HG03045 (cell line): ENCODE results near the gene ADGRE2.
"Not testable (repeated sequence)": the region's sequence is repeated elsewhere in the genome, so short reads cannot be mapped to it uniquely, and the experiment has no call there.

Experiments
- ATAC-seq: cut with Tn5 transposase; IDR thresholded peaks from one replicate; pipeline ENCODE4 v1.9.1; 2021; ENCODE audit warnings: mild to moderate bottlenecking, moderate library complexity; ENCODE audit not compliant: unreplicated experiment

ADGRE2 gene

DNA sequence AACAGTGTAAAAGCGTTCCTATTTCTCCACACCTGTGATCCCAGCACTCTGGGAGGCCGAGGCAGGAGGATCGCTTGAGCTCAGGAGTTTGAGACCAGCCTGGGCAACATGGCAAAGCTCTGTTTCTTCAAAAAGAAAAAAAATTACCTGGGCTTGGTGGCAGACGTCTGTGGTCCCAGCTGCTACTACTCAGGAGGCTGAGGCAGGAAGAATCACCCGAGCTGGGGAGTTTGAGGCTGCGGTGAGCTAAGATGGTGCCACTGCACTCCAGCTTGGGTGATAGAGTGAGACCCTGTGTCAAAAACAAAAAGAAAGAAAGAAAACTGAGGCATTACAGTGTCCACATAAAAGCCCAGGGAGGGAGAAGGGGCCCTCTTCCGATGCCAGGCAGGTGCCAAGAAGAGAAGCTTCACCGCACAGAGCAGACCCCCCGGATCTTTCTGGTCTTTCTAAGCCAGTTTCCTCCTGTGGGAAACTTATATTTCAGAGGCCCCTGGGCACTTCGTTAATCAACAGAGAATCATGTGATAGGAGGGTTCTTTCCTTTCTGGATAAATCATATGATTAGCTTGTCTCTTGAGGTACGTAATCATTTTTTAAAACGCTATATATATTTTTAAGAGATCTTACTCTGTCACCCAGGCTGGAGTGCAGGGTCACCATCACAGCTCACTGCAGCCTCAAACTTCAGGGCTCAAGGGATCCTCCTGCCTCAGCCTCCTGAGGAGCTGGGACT, at the start of gene ADGRE2:
Gene ADGRE2 (minus strand): TSS at position 451 of the 736 bp plus-strand sequence. CDS start 1,804 bp downstream, outside the sequence.
- ATAC-seq = not testable (repeated sequence)

DNA sequence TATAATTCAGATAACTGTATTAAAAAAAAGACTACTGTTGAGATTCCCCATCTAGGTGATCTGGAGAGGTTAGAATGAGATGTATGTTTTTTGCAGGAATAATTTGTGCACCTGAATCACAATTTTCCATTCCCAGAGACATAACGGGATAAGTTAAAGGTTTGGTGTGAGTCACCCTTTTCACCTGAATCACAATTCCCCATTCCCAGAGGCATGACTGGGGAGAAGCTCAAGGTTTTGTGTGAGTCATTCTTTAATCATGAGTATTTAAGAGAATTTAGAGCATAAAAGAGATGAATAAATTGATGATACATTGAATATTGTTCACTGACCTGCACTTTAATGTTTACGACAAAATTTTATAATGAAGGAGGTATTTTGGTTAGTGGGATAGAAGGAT, 47.6 kb upstream of the ADGRE2 start:
- no peak for ATAC-seq

DNA sequence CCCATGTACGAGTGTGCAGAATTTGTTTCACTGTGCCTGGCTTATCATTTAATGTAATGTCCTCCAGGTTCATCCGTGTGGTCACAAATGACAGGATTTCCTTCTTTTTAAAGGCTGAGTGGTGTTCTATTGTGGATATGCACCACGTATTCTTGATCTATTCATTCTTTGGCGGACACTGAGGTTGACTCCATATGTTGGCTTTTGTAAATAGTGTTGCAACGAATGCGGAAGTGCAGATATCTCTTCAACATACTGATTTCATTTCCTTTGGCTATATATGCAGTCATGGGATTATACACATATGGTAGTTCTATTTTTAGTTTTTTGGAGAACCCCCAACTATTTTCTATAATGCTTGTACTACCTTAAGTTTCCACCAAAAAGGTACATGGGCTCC, 43.6 kb upstream of the ADGRE2 start:
- ATAC-seq = no peak

DNA sequence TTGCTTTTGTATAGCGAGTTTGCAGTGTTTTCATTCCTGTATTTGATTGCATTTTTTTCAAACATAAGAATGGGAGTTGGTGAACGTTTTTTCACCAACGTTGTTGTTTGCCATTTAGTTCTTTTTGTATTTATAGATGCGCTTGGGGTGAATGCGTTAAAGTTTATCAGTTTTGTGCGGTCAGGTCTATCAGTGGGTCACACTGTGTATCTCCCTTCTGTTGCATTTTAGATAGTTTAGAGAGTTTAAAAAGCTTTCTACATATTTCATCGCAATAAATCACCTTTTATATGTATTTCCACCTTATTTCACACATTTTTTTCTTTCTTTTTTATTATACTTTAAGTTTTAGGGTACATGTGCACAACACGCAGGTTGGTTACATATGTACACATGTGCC, 40.2 kb upstream of the ADGRE2 start:
- ATAC-seq = no peak

DNA sequence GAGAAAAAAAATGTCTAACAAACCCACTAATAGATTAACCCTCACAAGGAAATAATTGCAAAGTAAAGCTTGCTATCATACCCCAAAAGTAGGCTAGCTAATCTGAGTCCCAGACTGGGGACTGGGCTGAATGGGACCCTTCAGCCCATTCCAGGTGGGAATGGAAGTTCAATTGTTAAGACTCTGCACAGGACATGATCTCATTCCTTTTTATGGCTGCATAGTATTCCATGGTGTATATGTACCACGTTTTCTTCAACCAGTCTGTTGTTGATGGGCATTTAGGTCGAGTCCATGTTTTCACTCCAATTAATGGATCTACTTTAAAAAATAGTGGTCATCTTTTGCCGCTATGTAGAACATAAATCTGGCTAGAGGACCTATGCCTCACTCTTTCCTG, 38.7 kb upstream of the ADGRE2 start:
- ATAC-seq = no peak

DNA sequence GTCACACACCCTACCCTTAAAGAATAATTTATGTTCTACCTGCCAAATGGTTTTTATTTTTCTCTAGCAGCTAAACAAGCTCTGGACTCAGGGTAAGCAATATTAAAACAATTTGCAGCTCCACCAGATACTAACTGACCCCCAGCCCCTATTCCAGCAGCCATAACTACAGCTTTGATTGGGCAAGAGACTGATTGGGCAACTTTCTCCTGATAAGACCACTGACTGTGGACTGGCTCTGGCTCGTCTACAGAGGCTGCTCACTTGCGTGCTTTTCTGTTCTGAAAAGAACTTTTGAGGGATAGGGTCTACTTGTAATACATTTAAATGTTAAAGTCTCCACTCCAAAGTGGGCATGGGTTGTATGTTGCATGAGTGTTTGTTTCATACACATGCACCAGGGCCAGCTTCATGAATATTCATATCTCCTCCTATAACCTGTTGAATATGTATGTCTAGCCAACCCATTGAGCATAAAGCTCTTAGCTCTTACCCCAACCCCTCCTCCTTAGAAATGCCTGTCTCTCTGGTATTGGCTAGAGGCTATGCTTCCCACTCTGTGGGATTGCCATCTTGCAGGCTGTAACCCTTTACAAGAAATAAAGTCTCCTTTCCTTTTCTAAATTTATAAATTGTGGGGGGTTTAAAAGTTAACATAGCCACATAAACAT, 36.8 kb upstream of the ADGRE2 start:
- no peak for ATAC-seq

DNA sequence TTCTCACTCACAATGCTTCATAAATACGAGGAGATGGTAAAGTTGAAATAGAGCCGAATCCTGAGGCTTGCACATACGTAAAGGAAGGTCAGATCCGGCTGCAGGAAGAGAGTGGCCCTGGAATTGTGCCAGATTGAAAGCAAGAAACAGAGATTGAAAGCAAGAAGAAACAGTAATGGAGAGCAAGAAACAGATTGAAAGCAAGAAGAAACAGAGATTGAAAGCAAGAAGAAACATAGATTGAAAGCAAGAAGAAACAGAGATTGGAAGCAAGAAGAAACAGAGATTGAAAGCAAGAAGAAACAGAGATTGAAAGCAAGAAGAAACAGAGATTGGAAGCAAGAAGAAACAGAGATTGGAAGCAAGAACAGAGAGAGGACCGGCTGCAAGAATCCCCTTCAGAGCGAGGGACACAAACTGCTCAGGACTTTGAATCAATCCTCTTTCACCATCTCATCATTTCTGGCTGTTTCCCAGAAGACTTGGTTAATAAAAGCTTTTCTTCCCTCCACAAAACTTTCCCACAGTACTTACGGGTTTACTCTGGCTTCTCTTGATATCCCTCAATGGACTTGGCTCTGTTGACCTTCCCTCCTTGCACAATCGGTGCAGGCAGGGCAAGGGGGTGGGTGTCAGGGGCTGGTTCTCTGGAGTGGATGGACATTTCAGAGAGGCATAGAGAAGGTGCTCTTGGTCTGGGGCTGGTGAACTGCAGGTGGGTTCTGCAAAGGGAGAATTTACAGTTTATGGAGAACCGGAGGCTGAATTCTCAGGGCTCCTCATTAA, 31.1 kb upstream of the ADGRE2 start:
- ATAC-seq = no peak

DNA sequence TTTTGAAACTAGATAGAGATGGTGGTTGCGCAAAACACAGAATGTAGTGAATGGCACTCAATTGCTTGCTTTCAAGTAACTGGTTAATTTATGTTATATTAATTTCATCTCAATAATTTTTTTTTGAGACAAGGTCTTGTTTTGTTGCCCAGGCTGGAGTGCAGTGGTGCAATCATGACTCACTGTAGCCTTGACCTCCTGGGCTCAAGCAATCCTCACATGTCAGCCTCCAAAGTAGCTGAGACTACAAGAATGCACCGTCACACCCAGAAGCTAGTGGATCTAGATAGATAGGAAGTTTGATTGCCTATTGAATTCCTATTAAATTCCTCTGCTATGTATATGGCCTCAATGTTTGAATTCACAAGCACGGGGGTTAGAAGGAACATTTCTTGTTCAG, 26.4 kb upstream of the ADGRE2 start:
- no peak for ATAC-seq

DNA sequence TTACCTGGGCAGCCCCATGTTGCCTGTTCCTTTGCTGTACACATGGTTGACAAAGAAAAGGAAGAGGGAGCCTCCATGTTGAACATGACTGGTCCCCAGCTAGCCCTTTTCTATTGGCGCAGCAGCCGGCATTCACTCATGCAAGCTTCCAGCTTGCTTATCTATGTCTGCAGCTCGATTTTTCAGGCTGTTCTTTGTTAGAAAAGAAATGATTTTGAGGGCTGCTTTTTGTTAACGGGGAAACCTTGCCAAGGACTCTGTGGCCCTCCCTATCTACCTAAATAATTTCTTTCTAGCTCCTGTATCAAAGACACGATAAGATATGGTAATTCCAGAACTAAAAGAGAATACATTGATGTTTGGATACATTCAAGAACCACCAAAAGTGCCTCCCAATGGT, 20.4 kb upstream of the ADGRE2 start:
- ATAC-seq = no peak

DNA sequence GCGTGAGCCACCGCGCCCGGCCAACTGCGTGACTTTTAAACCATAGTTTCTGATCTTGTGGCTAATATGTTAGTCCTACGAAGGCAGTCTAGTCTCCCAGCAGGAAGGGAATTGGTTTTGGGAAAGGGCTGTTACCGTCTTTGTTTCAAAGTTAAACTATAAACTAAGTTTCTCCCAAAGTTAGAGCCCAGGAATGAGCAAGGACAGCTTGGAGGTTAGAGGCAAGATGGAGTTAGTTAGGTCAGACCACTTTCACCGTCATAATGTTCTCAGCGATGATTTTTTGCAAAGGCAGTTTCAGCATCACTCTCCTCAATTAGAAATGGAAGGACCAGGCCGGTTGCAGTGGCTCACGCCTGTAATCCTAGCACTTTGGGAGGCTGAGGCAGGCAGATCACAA, 17.7 kb upstream of the ADGRE2 start:
- no peak for ATAC-seq

DNA sequence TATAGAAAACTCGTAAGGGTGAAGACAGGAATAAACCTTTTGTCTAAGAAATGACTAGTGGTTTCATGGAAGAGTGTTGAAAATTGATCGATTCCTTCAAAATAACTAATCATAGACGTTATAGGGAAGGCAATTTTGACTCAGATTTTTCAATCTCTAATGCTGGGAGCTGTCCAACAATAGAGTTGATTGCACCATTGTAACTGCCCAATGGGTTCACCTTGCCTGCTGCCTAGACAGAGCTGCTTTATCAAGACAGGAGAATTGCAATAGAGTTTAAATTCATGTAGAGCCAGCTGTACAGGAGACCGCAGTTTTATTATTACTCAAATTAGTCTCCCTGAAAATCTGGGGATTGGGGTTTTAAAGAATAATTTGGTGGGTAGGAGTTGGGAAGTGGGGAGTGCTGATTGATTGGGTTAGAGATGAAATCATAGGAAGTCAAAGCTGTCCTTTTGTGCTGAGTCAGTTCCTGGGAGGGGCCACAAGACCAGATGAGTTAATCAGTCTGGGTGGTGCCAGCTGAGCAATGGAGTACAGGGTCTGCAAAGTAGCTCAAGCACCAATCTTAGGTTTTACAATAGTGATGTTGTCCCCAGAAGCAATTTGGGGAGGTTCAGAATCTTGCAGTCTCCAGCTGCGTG, 16.8 kb upstream of the ADGRE2 start:
- ATAC-seq = no peak

DNA sequence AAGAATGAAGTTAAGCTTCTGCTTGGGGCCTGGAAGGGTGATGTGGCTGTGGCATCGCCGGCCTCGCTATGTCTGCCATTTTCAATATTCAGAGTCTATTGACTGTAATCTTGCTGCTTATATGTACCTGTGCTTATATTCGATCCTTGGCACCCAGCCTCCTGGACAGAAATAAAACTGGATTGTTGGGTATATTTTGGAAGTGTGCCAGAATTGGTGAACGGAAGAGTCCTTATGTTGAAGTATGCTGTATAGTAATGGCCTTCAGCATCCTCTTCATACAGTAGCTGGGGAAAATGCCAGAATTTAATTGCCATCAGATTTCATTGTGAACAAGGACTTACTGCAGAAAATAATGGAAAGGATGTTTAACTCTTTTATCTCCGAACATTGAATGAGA, 13.9 kb upstream of the ADGRE2 start:
- not testable (repeated sequence) for ATAC-seq

DNA sequence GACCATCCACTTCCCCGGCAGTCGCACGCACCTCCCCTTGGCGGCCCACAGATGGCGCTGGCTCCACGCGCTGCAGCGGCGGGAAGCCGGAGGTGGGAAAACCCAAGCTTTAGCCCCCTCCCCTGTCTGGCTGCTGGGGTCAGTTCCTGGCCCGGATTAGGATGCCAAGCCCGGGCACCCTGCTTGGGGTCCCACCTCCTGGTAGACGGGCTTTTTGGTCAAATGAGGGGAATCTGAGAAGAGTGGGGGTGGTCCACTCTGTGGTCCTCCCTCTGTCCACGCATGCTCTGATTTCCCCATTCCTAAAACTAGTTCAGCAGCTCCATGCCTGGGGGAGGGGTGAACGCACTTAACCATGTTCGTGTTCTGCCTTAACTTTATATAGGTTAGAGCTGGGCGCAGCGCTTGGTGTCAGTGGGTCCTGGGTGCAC, 8.1 kb upstream of the ADGRE2 start:
- ATAC-seq = no peak

DNA sequence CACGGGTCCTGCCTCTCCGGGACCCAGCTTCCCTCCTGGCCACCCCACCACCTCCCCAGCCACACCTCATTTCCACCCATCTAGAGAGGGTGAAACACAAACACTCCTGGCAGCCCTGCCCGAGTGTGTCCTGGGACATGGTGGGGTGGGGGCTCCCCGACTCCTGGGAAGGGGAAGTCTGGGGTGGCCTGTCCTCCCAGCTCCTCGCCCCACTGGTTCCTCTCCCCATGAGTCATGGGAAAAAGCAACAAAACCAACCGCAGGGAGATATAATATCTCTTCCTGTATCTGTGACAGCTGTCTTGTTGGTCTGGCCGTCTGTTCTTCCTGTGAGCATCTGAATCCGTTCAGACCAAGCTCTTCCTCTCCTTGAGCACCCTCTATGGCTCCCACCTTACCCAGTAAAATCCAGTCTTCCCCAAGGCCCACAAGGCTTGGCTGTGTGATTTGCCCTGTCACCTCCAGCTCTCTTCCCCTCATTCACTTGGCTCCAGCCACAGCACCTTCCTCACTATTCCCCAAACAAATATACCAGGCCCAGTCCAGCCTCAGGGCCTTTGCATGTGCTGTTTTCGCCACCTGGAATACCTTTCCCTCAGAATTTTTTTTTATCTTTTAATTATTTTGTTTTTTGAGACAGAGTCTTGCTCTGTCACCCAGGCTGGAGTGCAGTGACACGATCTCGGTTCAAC, 6.9 kb upstream of the ADGRE2 start:
- peak; percentile 45 for ATAC-seq

DNA sequence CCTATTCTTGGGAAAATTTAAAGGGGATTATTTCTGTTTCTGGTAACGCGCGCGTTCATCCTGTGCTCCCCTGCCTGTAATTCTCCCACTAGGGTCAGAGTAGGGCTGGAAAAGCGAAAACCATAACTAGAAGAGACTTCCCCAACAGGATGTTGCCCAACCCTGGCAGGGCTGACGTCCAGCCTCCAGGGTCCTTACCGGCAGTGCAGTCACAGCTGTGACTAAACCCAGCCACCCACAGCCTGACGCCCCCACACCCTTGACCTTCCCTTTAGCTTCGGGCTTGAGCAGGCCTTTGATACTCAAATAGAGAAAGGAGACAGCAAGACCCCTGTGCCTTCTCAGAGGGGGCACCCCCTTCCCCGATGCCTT, 6.4 kb upstream of the ADGRE2 start:
- ATAC-seq = peak; percentile 71

DNA sequence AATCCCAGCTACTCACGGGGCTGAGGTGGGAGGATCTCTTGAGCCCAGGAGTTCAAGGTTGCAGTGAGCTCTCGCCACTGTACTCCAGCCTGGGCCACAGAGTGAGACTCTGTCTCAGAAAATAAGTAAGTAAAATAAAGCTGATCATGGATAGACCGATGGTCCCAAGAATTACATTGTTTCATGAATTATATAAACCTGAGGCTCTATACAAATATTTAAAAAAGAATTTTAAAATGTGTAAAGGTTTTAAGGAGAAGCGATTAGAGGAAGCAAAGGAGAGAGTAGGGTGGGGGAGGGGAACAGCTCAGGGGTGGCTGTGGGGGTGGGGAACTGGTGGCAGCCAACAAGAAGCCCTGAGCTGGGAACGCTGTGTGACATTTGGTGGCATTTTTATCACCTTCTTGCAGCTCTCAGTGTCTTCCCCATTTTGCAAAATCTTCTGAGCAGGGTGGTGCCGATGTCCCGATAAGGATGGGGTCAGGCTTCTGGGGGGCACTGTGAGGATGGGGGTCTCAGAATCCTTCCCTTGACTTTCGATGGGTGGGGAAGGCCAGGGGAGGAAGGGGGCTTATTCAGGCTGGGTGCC, 5.1 kb upstream of the ADGRE2 start:
- not testable (repeated sequence) for ATAC-seq

DNA sequence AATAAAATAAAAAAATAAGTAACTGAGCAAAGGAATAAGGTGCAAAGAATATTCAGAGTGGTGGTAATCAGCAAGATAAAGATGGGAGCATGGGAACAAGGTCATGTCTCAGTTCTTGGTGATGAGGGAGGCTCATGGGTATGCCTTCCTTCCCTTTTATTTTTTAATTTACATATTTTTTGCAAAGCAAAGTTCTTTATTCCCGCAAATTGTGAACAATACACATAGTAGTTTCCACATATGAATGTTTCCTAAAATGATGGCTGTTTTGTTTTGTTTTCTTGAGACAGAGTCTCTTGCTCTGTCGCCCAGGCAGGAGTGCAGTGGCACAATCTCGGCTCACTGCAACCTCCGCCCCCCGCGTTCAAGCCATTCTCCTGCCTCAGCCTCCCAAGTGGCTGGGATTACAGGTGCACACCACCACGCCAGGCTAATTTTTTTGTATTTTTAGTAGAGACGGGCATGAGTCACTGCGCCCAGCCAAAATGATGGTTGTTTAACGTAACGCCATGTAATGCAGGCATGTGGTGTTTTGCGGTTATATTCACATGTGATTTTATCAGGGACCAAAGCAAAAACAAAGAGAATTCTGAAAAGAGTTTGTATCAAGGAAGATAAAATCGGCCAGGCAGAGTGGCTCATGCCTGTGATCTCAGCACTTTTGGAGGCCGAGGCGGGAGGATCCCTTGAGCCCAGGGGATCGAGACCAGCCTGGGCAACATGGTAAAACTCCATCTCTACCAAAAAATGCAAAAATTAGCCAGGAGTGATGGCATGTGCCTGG, 4.5 kb upstream of the ADGRE2 start:
- ATAC-seq = no peak

DNA sequence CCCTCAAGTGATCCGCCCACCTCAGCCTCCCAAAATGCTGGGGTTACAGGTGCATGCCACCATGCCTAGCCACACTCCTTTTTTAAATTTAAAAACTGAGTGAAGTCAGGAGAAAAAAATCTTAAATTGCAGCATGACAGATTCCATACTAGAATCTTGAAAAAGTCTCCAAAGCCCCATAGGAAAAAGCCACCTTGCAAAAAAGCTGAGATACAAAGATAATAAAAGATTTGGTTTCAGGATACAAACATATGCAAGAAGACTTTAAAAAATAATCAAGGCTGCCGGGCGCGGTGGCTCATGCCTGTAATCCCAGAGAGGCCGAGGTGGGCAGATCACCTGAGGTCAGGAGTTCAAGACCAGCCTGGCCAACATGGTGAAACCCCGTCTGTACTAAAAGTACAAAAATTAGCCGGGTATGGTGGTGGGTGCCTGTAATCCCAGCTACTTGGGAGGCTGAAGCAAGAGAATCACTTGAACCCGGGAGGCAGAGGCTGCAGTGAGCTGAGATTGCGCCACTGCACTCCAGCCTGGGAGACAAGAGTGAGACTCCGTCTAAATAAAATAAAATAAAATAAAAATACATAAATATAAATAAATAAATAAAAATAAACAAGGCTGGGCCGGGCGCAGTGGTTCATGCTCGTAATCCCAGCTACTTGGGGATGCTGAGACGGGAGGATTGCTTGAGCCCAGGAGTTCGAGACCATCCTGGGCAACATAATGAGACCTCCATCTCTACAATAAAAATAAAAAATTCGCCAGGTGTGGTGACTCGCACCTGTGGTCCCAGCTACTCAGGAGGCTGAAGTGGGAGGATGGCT, 3.6 kb upstream of the ADGRE2 start:
- ATAC-seq = not testable (repeated sequence)
